GM21447 (cell line): ENCODE measurements around the gene DOP1B.
"Not testable (repeated sequence)": the region's sequence is repeated elsewhere in the genome, so short reads cannot be mapped to it uniquely, and the experiment has no call there.

Experiments used
- ATAC-seq: cut with Tn5 transposase; IDR thresholded peaks from one replicate; pipeline ENCODE4 v1.9.1; 2021; ENCODE audit not compliant: unreplicated experiment

The DOP1B gene

DNA sequence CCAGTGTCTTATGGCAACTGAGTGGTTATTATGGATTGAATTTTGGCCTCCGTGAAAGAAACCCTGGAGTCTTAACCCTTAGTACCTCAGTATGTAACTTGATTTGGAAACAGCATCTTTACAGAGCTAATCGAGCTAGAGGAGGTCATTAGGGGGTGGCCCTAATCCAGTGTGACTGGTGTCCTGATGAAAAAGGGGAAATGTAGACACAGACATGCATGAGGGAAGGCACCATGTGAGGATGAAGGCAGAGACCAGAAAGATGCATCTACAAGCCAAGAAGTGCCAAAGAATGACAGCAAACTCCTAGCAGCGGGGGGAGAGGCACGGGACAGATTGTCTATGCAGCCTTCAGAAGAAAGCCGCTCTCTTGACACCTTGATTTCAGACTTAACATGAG is 14.7 kb downstream of the DOP1B start:
- ATAC-seq = no peak

DNA sequence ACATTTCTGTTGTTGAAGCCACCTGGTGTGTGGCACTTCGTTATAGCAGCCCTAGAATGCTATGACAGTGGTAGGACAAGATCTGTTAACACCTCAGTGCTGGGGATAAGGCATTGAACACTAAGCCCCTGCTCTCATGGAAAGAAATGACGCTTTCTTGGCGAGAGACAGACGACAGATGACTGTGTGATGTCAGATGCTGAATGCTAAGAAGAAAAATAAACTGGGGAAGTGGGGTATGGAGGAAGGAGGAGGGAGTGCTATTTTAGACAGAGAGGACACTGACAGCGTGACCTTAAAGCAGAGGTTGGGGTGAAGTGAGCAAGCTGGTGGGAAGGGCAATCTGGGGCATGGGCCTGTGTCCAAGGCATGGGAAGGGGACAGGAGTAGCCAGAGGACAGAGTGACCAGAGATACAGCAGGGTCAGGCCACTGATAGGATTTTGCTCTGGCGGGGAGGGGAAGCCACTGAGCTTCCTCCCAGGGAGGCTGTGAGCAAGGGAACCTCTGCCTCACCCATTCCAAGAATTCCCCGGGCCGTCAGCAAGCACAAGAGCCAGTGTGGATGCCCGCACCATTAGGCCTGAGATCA is 15.2 kb downstream of the DOP1B start:
- ATAC-seq = no peak

DNA sequence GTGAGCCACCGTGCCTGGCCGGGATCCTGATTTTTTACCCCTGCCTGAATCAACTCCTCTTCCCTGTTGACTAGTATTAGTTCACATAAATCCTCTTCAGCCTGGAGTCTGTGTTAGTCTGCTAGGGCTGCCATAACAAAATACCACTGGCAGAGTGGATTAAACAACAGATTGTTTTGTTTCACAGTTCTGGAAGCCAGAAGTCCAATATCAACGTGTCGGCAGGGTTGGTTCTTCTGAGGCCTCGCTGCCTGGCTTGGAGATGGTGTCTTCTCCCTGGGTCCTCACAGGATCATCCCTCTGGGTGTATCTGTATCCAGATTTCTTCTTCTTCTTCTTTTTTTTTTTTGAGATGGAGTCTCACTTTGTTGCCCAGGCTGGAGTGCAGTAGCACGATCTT is 18.2 kb downstream of the DOP1B start:
- no peak for ATAC-seq

- no peak for ATAC-seq
Observed at GRCh38 chr21:36175771-36176565, 19.3 kb downstream of the DOP1B start.

DNA sequence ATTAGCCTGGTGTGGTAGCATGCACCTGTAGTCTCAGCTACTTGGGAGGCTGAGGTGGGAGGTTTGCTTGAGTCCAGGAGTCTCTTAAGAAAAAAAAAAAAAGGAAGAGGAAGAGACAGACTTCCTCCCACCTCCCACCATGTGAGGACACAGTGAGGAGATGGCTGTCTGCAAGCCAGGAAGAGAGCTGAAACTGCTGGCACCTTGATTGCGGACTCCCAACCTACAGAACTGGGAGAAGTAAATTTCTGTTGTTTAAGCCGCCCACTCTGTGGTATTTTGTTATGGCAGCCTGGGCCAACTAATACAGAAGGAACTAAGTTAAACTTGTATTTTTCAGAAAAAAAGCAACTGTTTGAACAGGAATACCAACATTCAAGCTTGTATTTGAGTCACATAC is 21.7 kb downstream of the DOP1B start:
- no peak for ATAC-seq

GRCh38 chr21:36179145-36179544 is 22.5 kb downstream of the DOP1B start:
- no peak for ATAC-seq

- ATAC-seq = no peak
Observed at GRCh38 chr21:36180963-36181362, 24.3 kb downstream of the DOP1B start.

GRCh38 chr21:36183144-36183795 is 26.6 kb downstream of the DOP1B start:
- ATAC-seq = no peak

DNA sequence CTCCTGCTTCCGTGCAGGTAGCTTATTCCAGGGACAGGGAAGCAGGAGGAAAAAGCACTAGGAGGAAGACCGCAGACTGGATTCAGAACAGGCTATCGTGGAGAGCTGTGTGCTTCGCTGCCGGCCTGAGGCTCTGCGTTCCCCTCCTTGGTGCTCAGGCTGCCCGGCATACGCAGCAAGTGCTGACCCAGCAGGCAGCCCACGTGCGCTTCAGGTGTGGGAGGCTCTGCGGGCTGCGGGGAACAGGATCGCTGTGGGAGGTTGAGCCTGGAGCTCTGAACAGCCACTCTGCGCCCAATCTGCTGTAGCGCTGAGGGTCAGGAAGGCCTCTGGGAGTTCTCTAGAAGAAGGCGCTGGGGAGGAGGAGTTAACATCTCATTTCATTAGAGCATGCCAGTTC is 27.9 kb downstream of the DOP1B start:
- no peak for ATAC-seq

DNA sequence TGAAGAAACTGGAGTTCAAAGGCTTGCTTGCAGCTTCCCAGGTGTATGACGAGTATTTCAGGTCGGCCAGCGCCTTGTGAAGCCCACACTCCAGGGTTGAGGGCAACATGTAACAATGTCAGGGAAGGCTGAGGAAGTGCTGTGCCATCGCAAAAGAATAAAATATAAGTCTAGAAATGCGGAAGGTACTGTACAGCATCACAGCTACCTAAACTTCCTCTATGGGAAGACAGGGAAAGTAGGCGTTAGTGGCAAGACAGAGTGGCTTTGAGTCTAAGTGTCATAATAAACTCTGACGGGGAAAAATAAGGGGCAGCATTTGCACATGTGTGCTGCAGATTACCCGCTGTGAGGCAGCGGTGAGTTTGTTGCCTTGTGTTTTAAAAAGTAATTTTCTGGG is 28.9 kb downstream of the DOP1B start:
- no peak for ATAC-seq

DNA sequence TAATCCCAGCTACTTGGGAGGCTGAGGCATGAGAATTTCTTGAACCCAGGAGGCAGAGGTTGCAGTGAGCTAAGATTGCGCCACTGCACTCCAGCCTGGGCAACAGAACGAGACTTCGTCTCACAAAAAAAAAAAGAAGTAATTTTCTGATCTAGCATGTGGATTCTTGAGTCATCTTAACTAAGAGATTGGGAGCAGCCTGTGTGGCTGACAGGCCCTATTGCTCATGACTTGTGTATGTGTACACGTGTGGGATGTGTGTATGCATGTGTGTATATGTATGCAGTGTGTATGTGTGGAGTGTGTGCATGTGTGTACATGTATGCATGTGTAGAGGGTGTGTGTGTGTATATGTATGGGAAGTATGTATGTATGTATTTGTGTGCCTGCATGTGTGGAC is 29.5 kb downstream of the DOP1B start:
- no peak for ATAC-seq

- no peak for ATAC-seq
Observed at GRCh38 chr21:36186506-36187399, 30.1 kb downstream of the DOP1B start.

GRCh38 chr21:36188081-36188681 is 31.6 kb downstream of the DOP1B start:
- no peak for ATAC-seq

- no peak for ATAC-seq
Observed at GRCh38 chr21:36188937-36189336, 32.3 kb downstream of the DOP1B start.

GRCh38 chr21:36190736-36191135 is 34.1 kb downstream of the DOP1B start:
- ATAC-seq = no peak

- ATAC-seq = no peak
Observed at GRCh38 chr21:36193200-36193599, 36.6 kb downstream of the DOP1B start.

DNA sequence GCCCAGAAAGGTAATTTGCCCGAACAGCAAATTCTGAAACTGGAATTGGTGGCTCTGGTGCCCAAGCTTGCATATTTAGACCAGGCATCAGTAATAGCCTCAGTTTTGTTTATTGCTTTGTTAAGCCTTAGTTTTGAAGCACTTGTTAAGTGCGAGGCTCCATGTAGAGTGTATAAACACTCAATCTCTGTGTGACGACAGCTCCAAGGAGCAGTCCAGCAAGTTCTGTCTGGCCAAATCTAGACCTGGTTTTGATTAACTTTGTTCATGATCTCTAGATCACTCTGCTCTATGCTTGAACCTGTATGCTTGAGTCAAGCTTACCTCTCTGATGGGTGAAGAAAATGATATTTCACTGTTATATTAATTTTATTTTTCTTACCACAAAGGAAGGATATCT is 37.4 kb downstream of the DOP1B start:
- no peak for ATAC-seq

DNA sequence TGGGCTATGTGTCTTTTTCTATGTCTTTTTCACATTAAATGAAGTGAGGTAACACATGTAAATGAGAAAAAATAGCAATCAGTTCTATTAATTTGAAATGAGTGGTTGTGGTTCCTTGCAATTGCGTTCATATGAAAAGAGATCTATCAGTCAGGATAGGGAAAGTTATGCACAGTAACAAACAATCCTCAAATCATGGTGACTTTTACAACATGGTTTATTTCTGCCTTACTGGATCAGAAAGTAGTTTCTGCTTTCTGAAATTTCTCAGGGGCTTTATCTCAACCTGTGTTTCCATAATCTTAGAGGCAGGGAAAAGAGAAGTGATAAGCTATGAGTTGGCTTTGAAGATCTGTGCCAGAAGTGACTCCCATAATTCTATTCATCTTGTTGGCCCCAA is 39.0 kb downstream of the DOP1B start:
- no peak for ATAC-seq

- ATAC-seq = no peak
Observed at GRCh38 chr21:36199021-36199420, 42.4 kb downstream of the DOP1B start.

GRCh38 chr21:36199575-36199974 is 43.0 kb downstream of the DOP1B start:
- not testable (repeated sequence) for ATAC-seq

DNA sequence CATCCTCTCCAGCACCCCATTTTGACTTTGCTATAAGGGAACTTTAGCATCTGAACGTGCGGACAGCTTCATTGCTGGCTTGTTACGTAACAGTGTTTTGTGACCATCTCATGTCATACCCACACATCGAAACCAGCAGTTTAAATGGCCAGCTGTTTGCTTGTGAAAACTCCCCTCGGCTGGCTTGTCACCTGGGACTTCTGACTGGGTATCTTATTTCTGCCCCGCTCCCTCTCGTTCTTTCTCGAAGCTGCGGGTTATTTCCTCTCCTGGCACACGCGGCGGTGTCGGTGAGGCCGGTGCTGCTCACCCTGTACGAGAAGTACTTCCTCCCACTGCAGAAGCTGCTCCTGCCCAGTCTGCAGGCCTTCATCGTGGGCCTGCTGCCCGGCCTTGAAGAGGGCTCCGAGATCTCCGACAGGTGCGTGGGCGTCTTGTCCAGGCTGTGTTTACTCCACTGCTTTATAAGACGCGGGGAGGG is 43.5 kb downstream of the DOP1B start:
- ATAC-seq = no peak
